Neural cell (in vitro differentiated cells): ENCODE data around the gene CATSPERD. TPM values are rescaled to one million over a fixed set of nuclear protein-coding genes. Genes with fewer than 3 reads are reported as not detected.
"Not testable (repeated sequence)": the region's sequence is repeated elsewhere in the genome, so short reads cannot be mapped to it uniquely, and the experiment has no call there.

Experiments
- H2AFZ ChIP-seq: fragments of 200-600, 300-800 bp; sonication (generic), shearing (Covaris generic); 2 replicates; pipeline ENCODE4 v1.6.0; 2014; ENCODE audit warnings: low read depth, mild to moderate bottlenecking, antibody characterized with exemption, low read length, moderate library complexity
- H3F3A ChIP-seq: fragments of 200-600 bp; shearing (Covaris generic); 2 replicates; pipeline ENCODE4 v1.6.1; 2016; ENCODE audit warnings: mild to moderate bottlenecking, moderate library complexity, mixed read lengths, antibody characterized with exemption, low read length; ENCODE audit not compliant: insufficient read depth, poor library complexity, severe bottlenecking
- H3K27ac ChIP-seq: fragments of 200-600, 300-800 bp; sonication (generic), shearing (Covaris generic); 2 replicates; pipeline ENCODE4 v1.5.1; 2014; ENCODE audit warnings: mild to moderate bottlenecking, low read length, moderate library complexity
- H3K27me3 ChIP-seq: fragments of 300-800, 200-600 bp; sonication (generic), shearing (Covaris generic); 2 replicates; pipeline ENCODE4 v1.6.0; 2014; ENCODE audit warnings: mild to moderate bottlenecking, low read depth, low read length, moderate library complexity; ENCODE audit not compliant: insufficient read depth
- H3K36me3 ChIP-seq: fragments of 300-800, 200-600 bp; sonication (generic), shearing (Covaris generic); 2 replicates; pipeline ENCODE4 v1.5.1; 2014; ENCODE audit warnings: mild to moderate bottlenecking, antibody characterized with exemption, low read length, moderate library complexity; ENCODE audit not compliant: insufficient read depth
- H3K4me2 ChIP-seq: fragments of 300-800, 200-600 bp; sonication (generic), shearing (Covaris generic); 2 replicates; pipeline ENCODE4 v1.6.0; 2014; ENCODE audit warnings: mild to moderate bottlenecking, low read length
- H3K4me3 ChIP-seq: fragments of 300-800, 200-600 bp; sonication (generic), shearing (Covaris generic); 2 replicates; pipeline ENCODE4 v1.5.1; 2014; ENCODE audit warnings: mild to moderate bottlenecking, low read length, moderate library complexity
- H3K79me2 ChIP-seq: fragments of 200-600 bp; shearing (Covaris generic); replicated peaks from 2 replicates; pipeline ENCODE4 v1.6.0; 2014; ENCODE audit warnings: mild to moderate bottlenecking, low read length, moderate library complexity; ENCODE audit not compliant: insufficient read depth
- H3K9ac ChIP-seq: fragments of 300-800, 200-600 bp; sonication (generic), shearing (Covaris generic); 2 replicates; pipeline ENCODE4 v1.6.1; 2016; ENCODE audit warnings: mild to moderate bottlenecking, low read length, mixed read lengths
- H3K9me2 ChIP-seq: fragments of 200-600 bp; shearing (Covaris generic); 2 replicates; pipeline ENCODE4 v1.6.1; 2016; ENCODE audit warnings: mild to moderate bottlenecking, low read length, mixed read lengths; ENCODE audit not compliant: insufficient read depth
- H3K9me3 ChIP-seq: fragments of 200-600, 300-800 bp; sonication (generic), shearing (Covaris generic); 2 replicates; pipeline ENCODE4 v1.6.1; 2016; ENCODE audit warnings: mild to moderate bottlenecking, mixed run types, low read length, moderate library complexity, mixed read lengths
- H4K20me1 ChIP-seq: fragments of 200-600 bp; shearing (Covaris generic); 2 replicates; pipeline ENCODE4 v1.6.1; 2016; ENCODE audit warnings: mild to moderate bottlenecking, mixed run types; ENCODE audit not compliant: insufficient read depth
- EP300 ChIP-seq: fragments of 450-650 bp; conservative IDR thresholded peaks from 2 replicates; pipeline ENCODE4 v1.6.1; 2014; ENCODE audit warnings: antibody characterized with exemption, mild to moderate bottlenecking, moderate library complexity; ENCODE audit not compliant: poor library complexity, severe bottlenecking
- EZH2 ChIP-seq: fragments of 200-600, 300-800 bp; shearing (Covaris generic), sonication (generic); IDR thresholded peaks from 2 replicates; pipeline ENCODE4 v1.6.1; 2014; ENCODE audit warnings: antibody characterized with exemption, low read length, borderline replicate concordance, mild to moderate bottlenecking; ENCODE audit not compliant: insufficient read depth, poor library complexity, severe bottlenecking
- MXI1 ChIP-seq: fragments of 450-650 bp; conservative IDR thresholded peaks from 2 replicates; pipeline ENCODE4 v1.6.1; 2014; ENCODE audit warnings: antibody characterized with exemption, mild to moderate bottlenecking; ENCODE audit not compliant: poor library complexity, severe bottlenecking
- POLR2AphosphoS5 ChIP-seq: IDR thresholded peaks from 2 replicates; pipeline ENCODE4 v1.6.1; 2012
- RAD21 ChIP-seq: fragments of 450-650 bp; conservative IDR thresholded peaks from 2 replicates; pipeline ENCODE4 v1.6.1; 2014; ENCODE audit warnings: antibody characterized with exemption, mild to moderate bottlenecking, moderate library complexity
- SMC3 ChIP-seq: fragments of 450-650 bp; conservative IDR thresholded peaks from 2 replicates; pipeline ENCODE4 v1.6.1; 2014; ENCODE audit warnings: antibody characterized with exemption, mild to moderate bottlenecking, moderate library complexity; ENCODE audit not compliant: poor library complexity
- TAF1 ChIP-seq: IDR thresholded peaks from 2 replicates; pipeline ENCODE4 v1.6.1; 2012; ENCODE audit warnings: low read depth
- polyA plus RNA-seq: library from polyadenylated mRNA; depleted of rRNA; stranded (reverse); fragments of >200 nt; gene quantifications from 2 replicates; pipeline ENCODE4 v1.2.3, GENCODE V29; 2014
- TF ChIP-seq, protein P1 (sequence below): fragments of 450-650 bp; IDR thresholded peaks from 2 replicates; pipeline ENCODE4 v1.5.1; 2014; ENCODE audit warnings: antibody characterized with exemption, mild to moderate bottlenecking, moderate library complexity; ENCODE audit not compliant: poor library complexity, severe bottlenecking
- TF ChIP-seq, protein P2 (sequence below): IDR thresholded peaks from 2 replicates; pipeline ENCODE4 v1.6.1; 2012; ENCODE audit warnings: borderline replicate concordance

The CATSPERD gene
- polyA plus RNA-seq, 1 donor from 2014 or later, result not detected

DNA sequence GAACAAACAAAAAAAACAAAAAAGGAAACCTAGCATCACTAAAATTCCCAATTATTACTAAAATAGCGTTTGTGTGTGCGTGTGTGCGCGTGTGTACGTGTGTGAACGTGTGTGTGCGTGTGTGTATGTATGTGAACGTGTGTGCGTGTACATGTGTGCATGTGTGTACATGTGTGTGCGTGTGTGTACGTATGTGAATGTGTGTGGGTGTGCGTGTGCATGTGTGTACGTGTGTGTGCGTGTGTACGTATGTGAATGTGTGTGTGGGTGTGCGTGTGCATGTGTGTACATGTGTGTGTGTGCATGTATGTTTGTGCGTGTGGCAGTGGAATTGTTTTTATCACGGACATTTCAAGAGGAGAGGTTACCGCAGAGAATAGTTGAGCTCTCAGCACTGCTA, 21.6 kb downstream of the CATSPERD start:
- H3K9me3 ChIP-seq, result no peaks in the 10 kb centered on the region
- no peaks in the 10 kb centered on the region for H4K20me1 ChIP-seq
- no peaks in the 10 kb centered on the region for H3K27me3 ChIP-seq
- no peaks in the 10 kb centered on the region for H3K79me2 ChIP-seq
- no peak overlapping the region for H3K9ac ChIP-seq
- H2AFZ ChIP-seq, result no peak overlapping the region
- H3K4me2 ChIP-seq, result no peak overlapping the region
- H3K9me2 ChIP-seq, result no peaks in the 10 kb centered on the region
- H3K36me3 ChIP-seq, result no peaks in the 10 kb centered on the region
- no peak overlapping the region for H3K4me3 ChIP-seq
- TF ChIP-seq, protein P1, sequence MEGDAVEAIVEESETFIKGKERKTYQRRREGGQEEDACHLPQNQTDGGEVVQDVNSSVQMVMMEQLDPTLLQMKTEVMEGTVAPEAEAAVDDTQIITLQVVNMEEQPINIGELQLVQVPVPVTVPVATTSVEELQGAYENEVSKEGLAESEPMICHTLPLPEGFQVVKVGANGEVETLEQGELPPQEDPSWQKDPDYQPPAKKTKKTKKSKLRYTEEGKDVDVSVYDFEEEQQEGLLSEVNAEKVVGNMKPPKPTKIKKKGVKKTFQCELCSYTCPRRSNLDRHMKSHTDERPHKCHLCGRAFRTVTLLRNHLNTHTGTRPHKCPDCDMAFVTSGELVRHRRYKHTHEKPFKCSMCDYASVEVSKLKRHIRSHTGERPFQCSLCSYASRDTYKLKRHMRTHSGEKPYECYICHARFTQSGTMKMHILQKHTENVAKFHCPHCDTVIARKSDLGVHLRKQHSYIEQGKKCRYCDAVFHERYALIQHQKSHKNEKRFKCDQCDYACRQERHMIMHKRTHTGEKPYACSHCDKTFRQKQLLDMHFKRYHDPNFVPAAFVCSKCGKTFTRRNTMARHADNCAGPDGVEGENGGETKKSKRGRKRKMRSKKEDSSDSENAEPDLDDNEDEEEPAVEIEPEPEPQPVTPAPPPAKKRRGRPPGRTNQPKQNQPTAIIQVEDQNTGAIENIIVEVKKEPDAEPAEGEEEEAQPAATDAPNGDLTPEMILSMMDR, result no peak
- TF ChIP-seq TAF1 (no peak), EZH2 (no peak), RAD21 (no peak), SMC3 (no peak), EP300 (no peak), MXI1 (no peak)
- TF ChIP-seq, protein P2, sequence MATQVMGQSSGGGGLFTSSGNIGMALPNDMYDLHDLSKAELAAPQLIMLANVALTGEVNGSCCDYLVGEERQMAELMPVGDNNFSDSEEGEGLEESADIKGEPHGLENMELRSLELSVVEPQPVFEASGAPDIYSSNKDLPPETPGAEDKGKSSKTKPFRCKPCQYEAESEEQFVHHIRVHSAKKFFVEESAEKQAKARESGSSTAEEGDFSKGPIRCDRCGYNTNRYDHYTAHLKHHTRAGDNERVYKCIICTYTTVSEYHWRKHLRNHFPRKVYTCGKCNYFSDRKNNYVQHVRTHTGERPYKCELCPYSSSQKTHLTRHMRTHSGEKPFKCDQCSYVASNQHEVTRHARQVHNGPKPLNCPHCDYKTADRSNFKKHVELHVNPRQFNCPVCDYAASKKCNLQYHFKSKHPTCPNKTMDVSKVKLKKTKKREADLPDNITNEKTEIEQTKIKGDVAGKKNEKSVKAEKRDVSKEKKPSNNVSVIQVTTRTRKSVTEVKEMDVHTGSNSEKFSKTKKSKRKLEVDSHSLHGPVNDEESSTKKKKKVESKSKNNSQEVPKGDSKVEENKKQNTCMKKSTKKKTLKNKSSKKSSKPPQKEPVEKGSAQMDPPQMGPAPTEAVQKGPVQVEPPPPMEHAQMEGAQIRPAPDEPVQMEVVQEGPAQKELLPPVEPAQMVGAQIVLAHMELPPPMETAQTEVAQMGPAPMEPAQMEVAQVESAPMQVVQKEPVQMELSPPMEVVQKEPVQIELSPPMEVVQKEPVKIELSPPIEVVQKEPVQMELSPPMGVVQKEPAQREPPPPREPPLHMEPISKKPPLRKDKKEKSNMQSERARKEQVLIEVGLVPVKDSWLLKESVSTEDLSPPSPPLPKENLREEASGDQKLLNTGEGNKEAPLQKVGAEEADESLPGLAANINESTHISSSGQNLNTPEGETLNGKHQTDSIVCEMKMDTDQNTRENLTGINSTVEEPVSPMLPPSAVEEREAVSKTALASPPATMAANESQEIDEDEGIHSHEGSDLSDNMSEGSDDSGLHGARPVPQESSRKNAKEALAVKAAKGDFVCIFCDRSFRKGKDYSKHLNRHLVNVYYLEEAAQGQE, result no peak
- no peak overlapping the region for H3K27ac ChIP-seq
- H3F3A ChIP-seq, result no peaks in the 10 kb centered on the region

DNA sequence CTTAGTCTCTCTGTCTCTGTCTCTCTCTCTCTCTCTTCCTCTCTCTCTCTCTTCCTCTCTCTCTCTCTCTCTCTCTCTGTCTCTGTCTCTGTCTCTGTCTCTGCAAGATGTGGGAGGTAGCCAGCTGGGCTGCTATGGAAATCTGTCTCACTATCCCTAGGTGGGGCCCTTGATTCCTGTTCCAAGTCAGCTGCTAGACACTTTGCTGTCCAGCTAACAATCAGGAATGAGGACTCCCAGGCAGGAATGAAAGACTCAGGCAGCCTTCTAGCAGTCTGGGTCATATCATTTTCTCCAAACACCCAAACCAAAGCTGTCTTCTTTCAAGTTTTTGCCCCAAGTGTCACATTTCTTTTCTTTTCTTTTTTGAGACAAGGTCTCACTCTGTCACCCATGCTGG, 23.2 kb downstream of the CATSPERD start:
- TF ChIP-seq POLR2AphosphoS5, result no peak
- no peak for TF ChIP-seq TAF1
- TF ChIP-seq, protein P1, result no peak
- no peak for TF ChIP-seq MXI1
- no peak for TF ChIP-seq EP300
- no peak for TF ChIP-seq SMC3
- no peak for TF ChIP-seq EZH2
- no peak for TF ChIP-seq RAD21
- TF ChIP-seq, protein P2, result no peak
- no peaks in the 10 kb centered on the region for H3F3A ChIP-seq
- H4K20me1 ChIP-seq, result no peaks in the 10 kb centered on the region
- no peaks in the 10 kb centered on the region for H3K9me2 ChIP-seq
- no peaks in the 10 kb centered on the region for H3K27me3 ChIP-seq
- no peak overlapping the region for H3K4me2 ChIP-seq
- H3K27ac ChIP-seq, result no peak overlapping the region
- H3K4me3 ChIP-seq, result no peak overlapping the region
- H3K36me3 ChIP-seq, result no peaks in the 10 kb centered on the region
- no peaks in the 10 kb centered on the region for H3K79me2 ChIP-seq
- no peaks in the 10 kb centered on the region for H3K9me3 ChIP-seq
- no peak overlapping the region for H2AFZ ChIP-seq
- H3K9ac ChIP-seq, result no peak overlapping the region

DNA sequence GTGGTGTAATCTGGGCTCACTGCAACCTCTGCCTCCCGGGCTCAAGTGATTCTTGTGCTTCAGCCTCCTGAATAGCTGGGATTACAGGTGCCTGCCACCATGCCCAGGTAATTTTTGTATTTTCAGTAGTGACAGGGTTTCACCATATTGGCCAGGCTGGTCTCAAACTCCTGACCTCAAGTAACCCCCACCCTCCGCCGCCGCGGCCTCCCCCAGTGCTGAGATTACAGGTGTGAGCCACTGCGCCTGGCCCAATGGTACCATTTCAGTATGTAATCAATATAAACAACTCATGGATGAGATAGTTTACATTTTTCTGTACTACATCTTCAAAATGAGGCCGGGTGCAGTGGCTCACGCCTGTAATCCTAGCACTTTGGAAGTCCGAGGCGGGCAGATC, 24.6 kb downstream of the CATSPERD start:
- H3K9me2 ChIP-seq, H3K36me3 ChIP-seq, H3K4me3 ChIP-seq, H3K27ac ChIP-seq, H4K20me1 ChIP-seq, H3K9me3 ChIP-seq, H2AFZ ChIP-seq, H3K27me3 ChIP-seq, H3K4me2 ChIP-seq, H3F3A ChIP-seq, H3K9ac ChIP-seq, H3K79me2 ChIP-seq: not testable (repeated sequence)
